OCI-M2 (cell line): ENCODE data around the gene AMIGO3.
"Not testable (repeated sequence)": the region's sequence is repeated elsewhere in the genome, so short reads cannot be mapped to it uniquely, and the experiment has no call there.

Source experiments
- DNase-seq: peaks from one replicate; lab custom pipeline; 2025; ENCODE audit not compliant: unreplicated experiment; lab: John Stamatoyannopoulos, UW

AMIGO3 gene, protein sequence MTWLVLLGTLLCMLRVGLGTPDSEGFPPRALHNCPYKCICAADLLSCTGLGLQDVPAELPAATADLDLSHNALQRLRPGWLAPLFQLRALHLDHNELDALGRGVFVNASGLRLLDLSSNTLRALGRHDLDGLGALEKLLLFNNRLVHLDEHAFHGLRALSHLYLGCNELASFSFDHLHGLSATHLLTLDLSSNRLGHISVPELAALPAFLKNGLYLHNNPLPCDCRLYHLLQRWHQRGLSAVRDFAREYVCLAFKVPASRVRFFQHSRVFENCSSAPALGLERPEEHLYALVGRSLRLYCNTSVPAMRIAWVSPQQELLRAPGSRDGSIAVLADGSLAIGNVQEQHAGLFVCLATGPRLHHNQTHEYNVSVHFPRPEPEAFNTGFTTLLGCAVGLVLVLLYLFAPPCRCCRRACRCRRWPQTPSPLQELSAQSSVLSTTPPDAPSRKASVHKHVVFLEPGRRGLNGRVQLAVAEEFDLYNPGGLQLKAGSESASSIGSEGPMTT

DNA sequence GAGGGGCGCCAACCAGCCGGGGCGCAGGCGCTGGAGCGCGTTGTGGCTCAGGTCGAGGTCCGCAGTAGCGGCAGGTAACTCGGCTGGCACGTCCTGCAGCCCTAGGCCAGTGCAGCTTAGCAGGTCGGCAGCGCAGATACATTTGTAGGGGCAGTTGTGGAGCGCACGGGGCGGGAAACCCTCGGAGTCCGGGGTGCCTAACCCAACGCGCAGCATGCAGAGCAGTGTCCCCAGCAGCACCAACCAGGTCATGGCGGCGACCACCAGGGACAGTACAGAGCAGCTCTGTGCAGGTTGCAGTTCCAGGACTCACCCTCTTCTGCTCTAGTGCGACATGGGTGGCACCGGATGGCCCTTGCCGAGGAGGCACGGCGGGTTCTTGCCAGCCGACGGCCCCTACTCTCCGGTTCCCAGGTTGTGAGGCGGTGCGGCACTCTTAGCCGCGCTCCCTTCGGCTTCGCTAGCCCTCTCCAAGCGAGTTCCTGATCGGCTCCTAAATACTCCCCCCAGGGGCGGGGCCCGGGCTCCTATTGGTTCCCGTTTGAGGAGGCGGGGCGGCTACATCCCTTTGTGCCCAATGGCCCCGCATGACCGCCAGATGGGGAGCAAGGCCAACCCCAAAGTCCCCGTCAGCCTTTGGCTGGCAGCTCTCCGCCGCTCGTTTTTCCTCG, at the start of gene AMIGO3:
AMIGO3 (minus strand) TSS at position 471 of the 671 bp plus-strand sequence; CDS start at position 252, 219 bp downstream.
- no peak for DNase-seq

GRCh38 chr3:49763981-49764380, 44.5 kb upstream of the AMIGO3 start:
- no peak for DNase-seq

DNA sequence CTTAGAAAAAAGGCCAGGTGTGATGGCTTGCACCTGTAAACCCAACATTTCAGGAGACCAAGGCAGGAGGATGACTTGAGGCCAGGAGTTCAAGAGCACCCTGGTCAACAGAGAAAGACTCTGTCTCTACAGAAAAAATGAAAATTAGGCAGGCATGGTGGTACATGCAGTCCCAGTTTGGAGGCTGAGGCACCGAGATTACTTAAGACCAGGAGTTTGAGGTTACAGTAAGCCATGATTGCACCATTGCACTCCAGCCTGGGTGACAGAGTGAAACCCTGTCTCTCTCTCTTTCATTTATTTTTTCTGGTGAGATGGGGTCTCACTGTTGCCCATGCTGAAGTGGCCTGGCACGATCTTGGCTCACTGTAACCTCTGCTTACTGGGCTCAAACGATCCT, 42.2 kb upstream of the AMIGO3 start:
- DNase-seq = no peak

DNA sequence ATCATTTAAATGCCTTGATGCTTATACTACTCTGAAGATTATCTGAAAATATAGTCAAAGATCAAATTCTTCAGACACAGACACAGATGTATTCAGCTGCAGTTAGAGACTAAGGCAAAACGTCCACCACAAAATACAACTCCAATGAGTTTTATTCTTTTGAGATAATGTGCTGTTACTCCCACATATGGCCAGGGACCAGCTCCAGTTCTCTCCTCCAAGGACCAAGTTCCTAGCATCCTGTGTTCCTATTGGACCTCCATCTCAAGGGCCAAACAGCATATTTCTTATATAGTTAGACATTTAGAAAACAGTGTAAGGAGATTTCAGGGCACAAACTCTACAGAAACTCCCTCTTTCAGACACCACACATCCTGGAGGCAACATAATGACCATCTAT, 39.7 kb upstream of the AMIGO3 start:
- no peak for DNase-seq

- no peak for DNase-seq
These were observed 37.7 kb upstream of the AMIGO3 start for GRCh38 chr3:49757197-49757596.

DNA sequence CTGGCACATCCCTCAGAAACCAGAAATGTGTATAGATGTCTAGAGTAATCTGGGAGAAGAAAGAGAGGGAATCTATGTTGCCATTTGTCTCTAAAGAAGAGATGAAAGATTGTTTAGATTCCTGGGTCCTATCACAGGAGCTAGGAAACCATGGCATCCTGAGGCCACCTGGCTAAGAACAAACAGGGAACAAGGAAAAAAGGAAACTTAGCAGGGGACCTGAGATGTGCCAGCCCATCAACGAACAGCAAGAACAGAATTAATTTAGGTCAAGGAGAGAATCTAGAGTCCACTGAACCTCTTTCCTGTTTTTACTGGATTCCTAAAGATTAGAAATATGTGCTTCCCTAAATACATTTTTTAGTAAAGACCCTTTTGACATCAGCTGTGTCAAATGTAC, 36.6 kb upstream of the AMIGO3 start:
- DNase-seq = no peak

DNA sequence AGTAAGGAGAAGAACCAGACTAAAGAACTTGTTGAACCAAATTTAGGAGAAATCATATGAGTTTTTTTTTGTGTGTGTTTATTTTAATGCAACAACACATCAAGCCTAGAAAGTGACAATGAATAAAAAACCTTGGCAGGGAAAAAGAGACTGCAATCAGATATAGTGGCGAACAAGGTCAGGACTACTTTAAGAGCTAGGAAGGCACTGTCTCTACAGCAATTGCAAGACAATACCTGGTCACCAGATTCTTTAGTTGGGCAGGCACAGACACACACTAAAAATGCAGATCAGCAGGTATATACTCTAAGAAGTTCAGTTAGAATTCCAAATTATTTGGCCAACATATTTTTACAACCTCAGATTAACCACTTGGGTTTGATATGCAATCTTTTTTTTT, 35.1 kb upstream of the AMIGO3 start:
- no peak for DNase-seq

DNA sequence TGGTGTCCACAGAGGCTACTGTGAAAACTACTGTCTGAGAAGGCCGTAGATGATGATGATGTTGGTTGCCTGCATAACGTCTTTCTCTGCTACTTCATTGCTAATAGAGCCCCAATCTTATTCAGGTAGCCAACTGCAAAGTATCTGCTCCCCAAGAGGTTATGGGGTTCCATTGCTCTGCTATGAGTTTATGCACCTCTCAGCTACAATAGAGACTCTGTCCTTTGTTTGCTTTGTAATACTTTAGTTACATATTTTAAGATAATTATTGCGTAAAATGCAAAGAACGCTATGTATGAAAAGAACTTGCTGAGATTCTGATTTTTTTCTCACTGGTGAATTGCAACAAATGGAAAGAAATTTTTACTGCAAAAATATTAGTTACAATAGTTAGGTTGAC, 32.0 kb upstream of the AMIGO3 start:
- no peak for DNase-seq

GRCh38 chr3:49750056-49750455, 30.6 kb upstream of the AMIGO3 start:
- no peak for DNase-seq

GRCh38 chr3:49748874-49749273, 29.4 kb upstream of the AMIGO3 start:
- not testable (repeated sequence) for DNase-seq

- DNase-seq = no peak
These were observed 28.5 kb upstream of the AMIGO3 start for GRCh38 chr3:49747792-49748480.

DNA sequence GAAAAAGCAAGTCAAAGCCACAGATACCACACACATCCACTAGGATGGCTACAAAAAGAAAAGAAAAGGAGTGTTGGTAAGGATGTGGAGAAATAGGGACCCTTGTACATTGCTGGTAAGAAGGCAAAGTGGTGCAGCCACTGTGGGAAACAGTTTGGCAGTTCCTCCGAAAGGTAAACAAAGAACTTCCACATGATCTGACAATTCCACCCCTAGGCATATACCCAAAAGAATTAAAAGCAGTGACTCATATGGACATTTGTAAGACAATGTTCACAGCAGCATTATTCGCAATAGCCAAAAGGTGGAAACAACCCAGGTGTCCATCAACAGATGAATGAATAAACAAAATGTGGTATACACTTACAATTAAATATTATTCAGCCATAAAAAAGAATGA, 26.5 kb upstream of the AMIGO3 start:
- no peak for DNase-seq

DNA sequence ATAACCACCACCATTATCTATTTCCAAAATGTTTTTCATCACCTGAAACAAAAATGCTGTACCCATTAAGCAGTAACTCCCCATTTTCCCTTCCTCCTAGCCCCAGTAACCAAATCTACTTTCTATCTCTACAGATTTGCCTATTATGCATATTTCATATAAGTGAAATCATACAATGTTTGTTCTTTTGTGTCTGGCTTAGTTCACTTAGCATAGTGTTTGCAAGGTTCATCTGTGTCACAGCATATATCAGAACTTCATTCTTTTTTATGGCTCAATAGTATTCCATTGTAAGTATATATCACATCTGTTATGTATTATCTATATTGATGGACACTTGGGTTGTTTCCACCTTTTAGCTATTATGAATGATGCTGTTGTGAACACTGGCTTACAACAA, 20.9 kb upstream of the AMIGO3 start:
- no peak for DNase-seq

- DNase-seq = no peak
These were observed 18.7 kb upstream of the AMIGO3 start for GRCh38 chr3:49738067-49738713.

GRCh38 chr3:49734752-49735151, 15.3 kb upstream of the AMIGO3 start:
- no peak for DNase-seq

DNA sequence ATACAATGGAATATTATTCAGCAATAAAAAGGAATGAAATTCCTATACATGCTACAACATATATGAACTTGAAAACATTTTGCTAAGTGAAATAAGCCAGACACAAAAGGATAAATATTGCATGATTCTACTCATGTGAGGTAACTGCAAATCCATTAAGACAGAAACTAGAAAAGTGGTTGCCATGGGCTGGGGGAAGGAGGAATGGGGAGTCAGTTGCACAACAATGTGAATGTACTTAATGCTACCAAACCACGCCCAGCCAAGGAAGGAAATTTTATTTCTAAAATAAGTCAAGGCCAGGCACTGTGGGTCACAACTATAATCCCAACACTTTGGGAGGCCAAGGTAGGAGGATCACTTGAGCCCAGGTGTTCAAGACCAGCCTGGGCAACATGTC, 14.1 kb upstream of the AMIGO3 start:
- DNase-seq = no peak

DNA sequence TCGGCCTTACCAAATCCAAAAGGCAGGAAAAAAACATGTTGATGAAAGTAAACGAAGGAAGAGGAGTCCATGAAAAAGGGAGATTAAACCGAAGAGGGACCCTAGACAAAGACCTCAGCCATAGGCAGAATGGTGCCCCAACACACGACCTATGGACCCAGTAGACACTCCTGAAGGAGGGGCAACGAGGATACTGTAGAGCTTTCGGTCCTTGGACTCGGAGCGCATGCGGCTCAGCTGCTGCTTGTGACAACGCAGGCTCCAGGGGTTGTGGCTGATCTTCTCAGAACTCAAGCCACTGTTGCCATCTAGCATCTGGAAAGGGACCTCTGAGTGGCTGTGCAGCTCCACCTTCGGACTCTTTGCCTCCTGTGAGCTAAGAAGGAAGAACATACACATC, 13.1 kb upstream of the AMIGO3 start:
- DNase-seq = no peak

DNA sequence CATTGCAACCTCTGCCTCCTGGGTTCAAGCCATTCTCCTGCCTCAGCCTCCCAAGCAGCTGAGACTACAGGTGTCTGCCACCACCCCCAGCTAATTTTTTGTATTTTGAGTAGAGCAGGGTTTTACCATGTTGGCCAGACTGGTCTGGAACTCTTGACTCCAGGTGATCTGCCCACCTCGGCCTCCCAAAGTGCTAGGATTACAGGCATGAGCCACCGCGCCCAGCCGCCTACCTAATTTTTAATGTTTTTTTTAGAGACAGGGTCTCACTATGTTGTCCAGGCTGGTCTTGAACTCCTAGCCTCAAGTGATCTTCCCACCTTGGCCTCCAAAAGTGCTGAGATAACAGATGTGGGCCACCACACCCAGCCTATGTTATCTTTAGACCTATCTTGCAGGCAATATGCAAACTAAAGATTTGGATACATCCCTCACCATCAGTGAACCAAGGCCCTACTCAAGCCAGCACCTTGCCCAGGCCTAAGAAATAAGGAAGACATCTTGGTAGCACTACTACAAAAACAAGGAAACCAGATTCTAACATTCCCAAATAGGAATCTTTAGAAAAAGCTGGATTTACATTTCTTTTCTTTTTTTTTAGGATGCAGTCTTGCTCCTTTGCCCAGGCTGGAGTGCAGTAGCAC, 10.6 kb upstream of the AMIGO3 start:
- no peak for DNase-seq

GRCh38 chr3:49727924-49728361, 8.5 kb upstream of the AMIGO3 start:
- no peak for DNase-seq

- DNase-seq = no peak
These were observed 7.9 kb upstream of the AMIGO3 start for GRCh38 chr3:49727154-49727923.
